HG03558 (cell line): ENCODE data around the gene HLF.

Source experiments
- ATAC-seq: cut with Tn5 transposase; IDR thresholded peaks from one replicate; pipeline ENCODE4 v1.9.1; 2021; ENCODE audit warnings: moderate number of reproducible peaks; ENCODE audit not compliant: unreplicated experiment; ENCODE audit errors: extremely low read depth

HLF gene

DNA sequence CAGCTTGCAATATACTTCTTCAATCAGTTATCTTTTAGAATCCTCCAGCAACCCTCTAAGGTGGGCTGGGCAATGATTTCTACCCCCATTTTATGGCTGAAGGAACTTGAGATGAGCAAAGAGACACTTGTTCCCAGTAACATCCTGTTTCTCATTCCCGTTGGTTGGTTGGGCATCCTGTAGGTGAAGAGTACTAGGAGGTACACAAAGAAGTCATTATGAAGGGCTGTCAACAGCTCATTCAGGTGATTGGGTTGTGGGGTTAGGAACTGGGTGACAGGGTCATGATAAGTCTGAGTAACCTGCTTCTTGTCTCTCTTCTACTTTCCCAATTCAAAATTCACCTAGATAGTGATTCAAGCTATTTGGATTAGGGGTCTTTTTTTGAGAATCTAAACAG, 80.4 kb downstream of the HLF start:
- ATAC-seq, result no peak

- ATAC-seq, result no peak
Observed at GRCh38 chr17:55346658-55347057, 81.9 kb downstream of the HLF start.

GRCh38 chr17:55347341-55347740, 82.6 kb downstream of the HLF start:
- ATAC-seq, result no peak

- ATAC-seq, result no peak
Observed at GRCh38 chr17:55348749-55349354, 84.1 kb downstream of the HLF start.

DNA sequence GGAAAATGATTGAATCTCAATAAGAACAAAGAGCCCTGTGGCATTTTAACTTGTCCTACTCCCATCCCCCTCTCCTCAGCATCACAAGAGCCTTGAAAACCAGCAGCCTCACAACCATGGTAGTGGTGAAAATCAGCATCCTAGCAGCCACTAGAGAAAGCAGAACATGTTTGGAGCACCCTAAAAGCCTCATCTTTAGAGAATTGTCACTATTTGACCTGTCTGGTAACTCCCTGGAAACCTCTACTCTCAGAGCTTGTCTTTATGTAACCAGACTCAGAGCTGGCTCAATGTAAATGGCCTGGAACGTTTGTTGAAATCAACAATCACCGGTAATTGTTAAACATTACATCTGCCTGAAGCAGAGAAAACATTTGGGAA, 86.1 kb downstream of the HLF start:
- ATAC-seq, result no peak

GRCh38 chr17:55351226-55351625, 86.5 kb downstream of the HLF start:
- ATAC-seq, result no peak

DNA sequence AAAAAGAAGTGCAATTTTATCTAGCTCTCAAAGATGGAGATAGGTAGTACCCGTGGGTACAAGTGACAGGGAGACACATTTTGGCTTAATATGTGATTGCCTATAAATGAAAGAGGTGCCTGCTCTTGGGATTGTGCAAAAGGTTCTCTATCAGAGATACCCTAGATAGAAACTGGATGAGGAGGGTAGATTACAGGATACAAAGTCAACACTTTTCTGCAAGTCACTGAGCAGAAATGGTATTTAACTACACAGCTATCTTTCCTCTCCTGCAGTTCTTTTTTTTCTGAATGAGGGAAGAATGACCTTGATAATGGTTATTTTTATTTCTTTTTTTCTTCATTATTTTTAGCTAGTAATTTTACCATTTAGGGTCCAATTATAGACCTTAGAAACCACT, 89.2 kb downstream of the HLF start:
- ATAC-seq, result no peak

DNA sequence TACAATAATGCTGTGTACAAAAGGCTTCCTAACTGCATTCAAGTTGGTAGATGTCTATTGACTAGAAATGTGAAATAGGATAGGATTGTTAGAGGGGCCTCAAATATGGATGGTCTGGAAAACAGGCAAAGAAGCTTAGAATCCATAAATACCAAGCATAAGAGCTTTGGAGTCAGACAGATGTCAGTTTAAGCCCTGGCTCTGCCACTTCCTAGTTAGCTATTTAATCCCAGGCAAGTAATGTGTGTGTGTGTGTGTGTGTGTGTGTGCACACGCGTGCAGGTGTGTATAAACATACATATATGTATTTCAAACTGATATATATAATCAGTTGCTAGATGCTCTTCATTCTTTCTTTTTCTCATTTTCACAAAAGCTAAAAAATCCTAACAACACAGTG, 90.2 kb downstream of the HLF start:
- ATAC-seq, result no peak

- ATAC-seq, result peak; percentile 80
Observed at GRCh38 chr17:55356434-55357328, 91.9 kb downstream of the HLF start.

DNA sequence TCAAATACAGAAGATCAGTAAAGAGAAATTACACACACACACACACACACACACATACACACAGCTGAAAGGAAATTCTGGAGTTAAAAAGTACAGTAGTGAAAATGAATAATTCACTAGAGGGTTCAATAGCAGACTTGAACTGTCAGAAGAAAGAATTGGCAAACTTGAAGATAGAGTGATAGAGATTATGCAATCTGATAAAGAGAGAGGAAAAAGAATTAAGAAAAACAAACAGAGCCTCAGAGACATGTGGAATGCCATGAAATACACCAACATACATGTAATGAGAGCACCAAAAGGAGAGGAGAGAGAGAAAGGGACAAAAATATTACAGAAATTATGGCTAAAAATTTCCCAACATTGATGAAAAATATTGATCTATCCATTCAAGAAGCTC, 96.2 kb downstream of the HLF start:
- ATAC-seq, result no peak

DNA sequence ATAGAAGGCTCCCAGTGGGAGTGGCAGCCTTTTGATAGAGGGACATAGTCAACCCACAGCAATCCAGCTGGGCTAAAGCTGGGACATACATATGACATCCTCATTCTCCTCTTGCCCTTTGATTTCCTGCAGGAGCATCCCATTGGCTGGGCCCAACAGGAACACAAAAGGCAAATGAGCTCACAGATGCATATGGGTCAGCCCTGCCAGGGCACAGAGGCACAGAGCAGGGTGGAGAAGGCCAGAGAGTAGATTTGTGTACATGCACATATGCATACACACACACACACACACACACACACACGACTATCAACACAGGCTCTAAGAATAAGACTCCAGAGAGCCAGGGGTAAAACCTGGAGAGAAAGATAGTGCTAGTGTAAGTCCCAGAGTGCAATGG, 98.3 kb downstream of the HLF start:
- no peak for ATAC-seq

GRCh38 chr17:55366020-55366481, 101.3 kb downstream of the HLF start:
- ATAC-seq, result no peak

GRCh38 chr17:55368706-55369105, 103.9 kb downstream of the HLF start:
- ATAC-seq, result no peak
